Measurements from ENCODE around the gene COL1A1. TPM values are rescaled to one million over a fixed set of nuclear protein-coding genes. Genes with fewer than 3 reads are reported as not detected.

COL1A1 gene
- 1.2 and 725 TPM in 2 replicates for total RNA-seq

GRCh38 chr17:50201276-50201854, at the start of gene COL1A1:
Gene COL1A1, minus strand, starts transcription at chr17:50201631. Its CDS starts 118 bp downstream, at chr17:50201513.

GRCh38 chr17:50165867-50166517, 35.4 kb downstream of the COL1A1 start, which contains the start of gene SGCA:
Gene SGCA, plus strand, starts transcription at chr17:50166005. Its CDS starts 36 bp downstream, at chr17:50166041.

GRCh38 chr17:50150354-50151040, 50.9 kb downstream of the COL1A1 start, which contains the start of gene PPP1R9B:
Gene PPP1R9B, minus strand, starts transcription at chr17:50150677. Its CDS starts 164 bp downstream, at chr17:50150513.

Other genes with a start within 250 kb of the COL1A1 start
- gene DLX4, start 232.4 kb downstream of the COL1A1 start, total RNA-seq = not detected in 2 replicates
- not detected in 2 replicates for gene DLX3, start 206.4 kb downstream of the COL1A1 start, total RNA-seq
- gene ITGA3, start 145.5 kb downstream of the COL1A1 start, total RNA-seq = 94.5 and 266 TPM in 2 replicates
- gene PDK2, start 106.3 kb downstream of the COL1A1 start, total RNA-seq = 7.8 and 11.5 TPM in 2 replicates
- gene SAMD14, start 71.5 kb downstream of the COL1A1 start, total RNA-seq = 2.8 and 5.0 TPM in 2 replicates
- 30.9 and 46.6 TPM in 2 replicates for gene PPP1R9B, start 51.0 kb downstream of the COL1A1 start, total RNA-seq
- gene SGCA, start 35.6 kb downstream of the COL1A1 start, total RNA-seq = 0.75 TPM in 1 of 2 replicates, not detected in the other
- gene TMEM92, start 72.8 kb upstream of the COL1A1 start, total RNA-seq = not detected in 2 replicates
- gene XYLT2, start 144.5 kb upstream of the COL1A1 start, total RNA-seq = 28.8 and 39.6 TPM in 2 replicates
- 54.5 and 68.1 TPM in 2 replicates for gene MRPL27, start 171.6 kb upstream of the COL1A1 start, total RNA-seq
- 3.6 and 4.0 TPM in 2 replicates for gene EME1, start 171.6 kb upstream of the COL1A1 start, total RNA-seq
- gene LRRC59, start 195.9 kb upstream of the COL1A1 start, total RNA-seq = 162 and 203 TPM in 2 replicates
- 13.8 and 17.3 TPM in 2 replicates for gene ACSF2, start 224.6 kb upstream of the COL1A1 start, total RNA-seq